K562 (cell line): ENCODE results near the gene KCP. TPM values are rescaled to one million over a fixed set of nuclear protein-coding genes. Genes with fewer than 3 reads are reported as not detected.

Source experiments
- ATAC-seq: fragments of 200-7000 bp; cut with Tn5 transposase; 3 replicates; pipeline ENCODE4 v1.9.1; 2020; ENCODE audit warnings: moderate library complexity
- BruUV-seq: library from RNA; stranded (reverse); fragments of 400-500 nt; replicated peaks from 2 replicates; lab custom pipeline; 2021; lab: Mats Ljungman, UMichigan
- CTCF ChIA-PET: fragments of 300-600 bp; formaldehyde crosslinking; extraction: SDS; loops from one replicate; lab custom pipeline; 2021; ENCODE audit warnings: low intra/inter-chr PET ratio; lab: Yijun Ruan, JAX
- POLR2A ChIA-PET: fragments of 300-600, 350-650 bp; sonication (Branson Sonifier 250); formaldehyde crosslinking; extraction: SDS; loops from one replicate; lab custom pipeline; 2021; ENCODE audit warnings: antibody characterized with exemption, inconsistent platforms; lab: Yijun Ruan, JAX
- DNase-seq, 4 experiments: peaks; one replicate each; pipeline versions ENCODE4 v3.0.0 to v3.0.0-alpha.2; 2011 to 2018; ENCODE audit warnings: low spot score in 3 of 4, mixed read lengths in 3 of 4; ENCODE audit errors: extremely low read depth in 1 of 4
- FAIRE-seq: peaks from 2 replicates; lab custom pipeline; 2011; peaks lifted over from hg19 to GRCh38; lab: Jason Lieb, UNC
- H2AFZ ChIP-seq: 2 replicates; pipeline ENCODE4 v1.6.0; 2011; ENCODE audit warnings: low read depth, low read length, control low read depth, inconsistent platforms
- H3K27ac ChIP-seq: fragments of 200-600 bp; 3 replicates; pipeline ENCODE4 v1.8.0; 2011; ENCODE audit warnings: low read depth, mild to moderate bottlenecking, control low read depth, inconsistent platforms, low read length, moderate library complexity, mixed read lengths; ENCODE audit errors: extremely low read depth
- H3K27me3 ChIP-seq, 2 experiments: fragments of 300-600 bp in 1 of 2; 2 replicates in 1 of 2; 3 replicates in 1 of 2; pipeline versions ENCODE4 v1.6.0 to v1.8.0; 2011; ENCODE audit warnings: inconsistent platforms in 2 of 2, low read length in 2 of 2, mild to moderate bottlenecking in 1 of 2, mixed read lengths in 1 of 2, moderate library complexity in 1 of 2; ENCODE audit not compliant: control insufficient read depth in 2 of 2, insufficient read depth in 2 of 2
- H3K36me3 ChIP-seq: fragments of 300-600 bp; 3 replicates; pipeline ENCODE4 v1.8.0; 2011; ENCODE audit warnings: mild to moderate bottlenecking, low read length, inconsistent platforms; ENCODE audit not compliant: control insufficient read depth, insufficient read depth
- H3K4me1 ChIP-seq, 2 experiments: fragments of 200-600 bp in 1 of 2; replicated peaks in 1 of 2; 2 replicates in 1 of 2; 3 replicates in 1 of 2; pipeline versions ENCODE4 v1.5.1 to v1.8.0; 2011; ENCODE audit warnings: inconsistent platforms in 2 of 2, low read length in 2 of 2, mild to moderate bottlenecking in 1 of 2, mixed read lengths in 1 of 2, moderate library complexity in 1 of 2; ENCODE audit not compliant: control insufficient read depth in 2 of 2, insufficient read depth in 2 of 2
- H3K4me2 ChIP-seq: 2 replicates; pipeline ENCODE4 v1.6.1; 2011; ENCODE audit warnings: low read length, control low read depth, inconsistent platforms, mixed read lengths; ENCODE audit not compliant: insufficient read depth
- H3K4me3 ChIP-seq: fragments of 200-600 bp; sonication (generic), shearing (Covaris generic); 2 replicates; pipeline ENCODE4 v1.5.1; 2016; ENCODE audit warnings: control low read depth, inconsistent platforms
- H3K79me2 ChIP-seq: fragments of 200-600 bp; 3 replicates; pipeline ENCODE4 v1.8.0; 2011; ENCODE audit warnings: low read length, inconsistent platforms; ENCODE audit not compliant: control insufficient read depth, insufficient read depth
- H3K9ac ChIP-seq, 2 experiments: 2 replicates each; pipeline versions ENCODE4 v1.6.0 to v1.6.1; 2011; ENCODE audit warnings: low read depth in 2 of 2, low read length in 2 of 2, control low read depth in 1 of 2, inconsistent platforms in 1 of 2, mild to moderate bottlenecking in 1 of 2, mixed read lengths in 1 of 2; ENCODE audit not compliant: insufficient read depth in 1 of 2
- H3K9me1 ChIP-seq: one replicate; pipeline ENCODE4 v1.6.0; 2011; ENCODE audit warnings: inconsistent platforms, mild to moderate bottlenecking, low read length, moderate library complexity; ENCODE audit not compliant: control insufficient read depth, insufficient read depth
- H3K9me3 ChIP-seq: replicated peaks from 2 replicates; pipeline ENCODE4 v1.5.1; 2011; ENCODE audit warnings: low read depth, low read length, inconsistent platforms; ENCODE audit not compliant: control insufficient read depth, insufficient read depth
- H4K20me1 ChIP-seq: replicated peaks from 2 replicates; pipeline ENCODE4 v1.6.1; 2011; ENCODE audit warnings: low read length, inconsistent platforms, mixed read lengths; ENCODE audit not compliant: control insufficient read depth, insufficient read depth
- POLR2G ChIP-seq: fragments of 200-400 bp; formaldehyde crosslinking; IDR thresholded peaks from 2 replicates; pipeline ENCODE4 v1.6.1; 2017; ENCODE audit warnings: low read depth, mild to moderate bottlenecking, antibody characterized with exemption, low read length, moderate library complexity
- PRMT5 ChIP-seq: sonication (generic); formaldehyde crosslinking; IDR thresholded peaks from 2 replicates; pipeline ENCODE4 v1.5.0; 2020; ENCODE audit warnings: missing genetic modification reagents
- RBFOX2 ChIP-seq: fragments of 200-400 bp; formaldehyde crosslinking; IDR thresholded peaks from 2 replicates; pipeline ENCODE4 v1.6.1; 2017; ENCODE audit warnings: low read depth, mild to moderate bottlenecking, low read length, moderate library complexity
- RBM22 ChIP-seq: fragments of 200-400 bp; formaldehyde crosslinking; IDR thresholded peaks from 2 replicates; pipeline ENCODE4 v1.6.1; 2018; ENCODE audit warnings: low read length, low read depth; ENCODE audit not compliant: poor library complexity, severe bottlenecking
- TRIM28 ChIP-seq: fragments of 450-650 bp; IDR thresholded peaks from 2 replicates; pipeline ENCODE4 v1.6.1; 2017
- WGBS: fragments of 100-300 bp; shearing (Covaris generic); methylation state at CpG from one replicate; pipeline ENCODE4 v1.1.6; 2016; ENCODE audit warnings: low coverage, mixed read lengths; ENCODE audit not compliant: insufficient coverage; ENCODE audit errors: missing lambda C conversion rate; 5-methylcytosine and 5-hydroxymethylcytosine counted together
- in situ Hi-C: fragments of 300-500 bp; cut with MboI; formaldehyde crosslinking; loops from 4 replicates; pipeline ENCODE4 v1.15.0; 2018; ENCODE audit warnings: inconsistent platforms, mixed read lengths
- intact Hi-C: fragments of 100-400 bp; cut with micrococcal nuclease; formaldehyde crosslinking; loops from 2 replicates; pipeline ENCODE4 v1.14.2; 2022
- polyA plus RNA-seq, 8 experiments: library from polyadenylated mRNA; depleted of rRNA in 4 of 8; stranded (reverse) in 5 of 8; unstranded in 3 of 8; fragments of >200 nt; fragmentation: Nextera tagmentation in 2 of 8; fragmentation: Illumina TruSeq in 1 of 8; extraction: Ambion mirVana in 2 of 8; extraction: Trizol in 1 of 8; gene quantifications; 2 replicates each; pipeline versions ENCODE4 v1.2.1 to v1.2.3, GENCODE V29; 2011 to 2014; ENCODE audit warnings: inconsistent platforms in 1 of 8, missing spikeins in 1 of 8
- total RNA-seq, 7 experiments: library from RNA; depleted of rRNA in 6 of 7; stranded (reverse); fragments of >200 nt in 6 of 7; fragmentation: Illumina TruSeq in 2 of 7; extraction: Trizol in 2 of 7; gene quantifications; 2 replicates each; pipeline versions ENCODE4 v1.2.1 to v1.2.3, GENCODE V29; 2011 to 2021; ENCODE audit warnings: low replicate concordance in 1 of 7

The KCP gene
- total and polyA plus RNA-seq, 9 of the 15 experiments (the other 6 are each of a cell fraction or from before 2014, with no cell fraction given) = 0.06 to 0.17 (median 0.12) TPM; not detected in 3

DNA sequence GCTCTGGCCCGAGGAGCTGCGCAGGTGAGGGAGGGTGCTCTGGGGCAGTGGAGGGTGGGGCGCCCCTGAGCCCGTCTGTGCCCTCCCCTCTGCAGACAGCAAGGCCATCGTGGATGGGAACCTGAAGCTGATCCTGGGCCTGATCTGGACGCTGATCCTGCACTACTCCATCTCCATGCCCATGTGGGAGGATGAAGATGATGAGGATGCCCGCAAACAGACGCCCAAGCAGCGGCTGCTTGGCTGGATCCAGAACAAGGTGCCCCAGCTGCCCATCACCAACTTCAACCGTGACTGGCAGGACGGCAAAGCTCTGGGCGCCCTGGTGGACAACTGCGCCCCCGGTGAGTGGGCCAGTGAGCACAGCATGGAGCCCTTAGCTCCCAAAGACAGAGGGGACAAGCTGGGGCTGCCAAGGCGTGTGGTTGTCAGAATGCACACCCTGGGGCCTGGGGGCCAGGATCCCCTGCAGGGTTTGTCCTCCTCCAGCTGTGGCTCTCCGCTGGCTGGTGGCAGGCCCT, 75.2 kb downstream of the KCP start:
- H3K9ac ChIP-seq = peak overlapping the region in 1 of 2 experiments; percentile 46; a peak in 2 of 4 replicates
- H2AFZ ChIP-seq = no peak overlapping the region
- H3K79me2 ChIP-seq = peaks cover 45% of the 10 kb centered on the region
- in situ Hi-C loops (no loop called here), intact Hi-C loops (no loop called here)
- no peaks in the 10 kb centered on the region for H3K9me3 ChIP-seq
- H3K27ac ChIP-seq = no peak overlapping the region
- H3K4me3 ChIP-seq = no peak overlapping the region
- DNase-seq (no peak), FAIRE-seq (no peak), ATAC-seq (no peak)
- peaks cover 75% of the 10 kb centered on the region; the same call in 2 of the 3 replicates for H3K36me3 ChIP-seq
- no peaks in the 10 kb centered on the region for H3K27me3 ChIP-seq
- 92% methylated on average over 15 of the region's 16 CpGs for WGBS
- CTCF ChIA-PET = no interaction called here
- H3K9me1 ChIP-seq = no peaks in the 10 kb centered on the region
- peaks cover 16 to 68% of the 10 kb centered on the region in 2 experiments for H3K4me1 ChIP-seq
- no TSS peak for BruUV-seq
- peak; percentile 60 for TF ChIP-seq POLR2G
- peak; percentile 62 for TF ChIP-seq RBFOX2
- TF ChIP-seq RBM22 = peak; percentile 38
- TF ChIP-seq PRMT5 (CRISPR knock-in tag) = 0 out of 2 replicates have a peak, but pooled peaks have one; percentile 11
- no peak for TF ChIP-seq TRIM28
- TF ChIP-seq, all 486 proteins: peak for 4
- H4K20me1 ChIP-seq = 0 out of 2 replicates have a peak, but pooled peaks cover 4% of the 10 kb centered on the region
- no peak overlapping the region for H3K4me2 ChIP-seq
- POLR2A ChIA-PET = interaction anchor here (0.5 to 1.8 kb wide), 14 partner anchors 9 to 509 kb away, joined by 3 to 7 read pairs (median 3); partner anchors contain the start of genes ATP6V1F and CALU
